Body of pancreas (tissue), 4 donors: ENCODE measurements around the gene FERMT3. TPM values are rescaled to one million over a fixed set of nuclear protein-coding genes. Genes with fewer than 3 reads are reported as not detected.

Experiments used
- ATAC-seq: fragments of 150-250 bp; one replicate; pipeline ENCODE4 v1.9.1; 2016
- DNase-seq, 4 donors: peaks; one replicate each; pipeline ENCODE4 v3.0.0-alpha.2; 2019
- H3K27ac ChIP-seq, 4 donors: fragments of 200-600 bp; sonication (generic); 1 replicate in 3 of 4; 2 replicates in 1 of 4; pipeline versions ENCODE4 v1.5.1 to v1.6.1; 2016 to 2019; ENCODE audit warnings: mild to moderate bottlenecking in 1 of 4, mixed read lengths in 1 of 4, moderate library complexity in 1 of 4
- H3K27me3 ChIP-seq, 2 donors: fragments of 200-600 bp; sonication (generic); one replicate each; pipeline ENCODE4 v1.6.0; 2016; ENCODE audit warnings: mild to moderate bottlenecking in 1 of 2
- H3K36me3 ChIP-seq, 2 donors: fragments of 200-600 bp; sonication (generic); replicated peaks in 1 of 2; 2 replicates each; pipeline ENCODE4 v1.5.1; 2016; ENCODE audit warnings: low read depth in 2 of 2; ENCODE audit not compliant: insufficient read depth in 1 of 2
- H3K4me1 ChIP-seq: fragments of 200-600 bp; sonication (generic); one replicate; pipeline ENCODE4 v1.6.0; 2016
- H3K4me3 ChIP-seq, 2 donors: fragments of 200-600 bp; sonication (generic); 1 replicate in 1 of 2; 2 replicates in 1 of 2; pipeline ENCODE4 v1.5.1; 2016 to 2019
- H3K9me3 ChIP-seq, 3 donors: fragments of 200-600 bp; sonication (generic); 1 replicate in 2 of 3; 2 replicates in 1 of 3; pipeline ENCODE4 v1.5.1; 2016
- CTCF ChIP-seq, 7 experiments: fragments of 450-650 bp in 4 of 7; fragments of 200-600 bp in 3 of 7; sonication (generic) in 3 of 7; IDR thresholded peaks; one replicate each; pipeline ENCODE4 v1.5.1; 2016 to 2019; ENCODE audit warnings: antibody characterized with exemption in 7 of 7
- POLR2A ChIP-seq, 3 donors: fragments of 450-650 bp; IDR thresholded peaks; one replicate each; pipeline ENCODE4 v1.6.1; 2016; ENCODE audit warnings: antibody characterized with exemption in 3 of 3, mild to moderate bottlenecking in 2 of 3
- WGBS, 2 donors: methylation state at CpG; one replicate each; pipeline ENCODE4 v1.1.5; 2017; 5-methylcytosine and 5-hydroxymethylcytosine counted together
- intact Hi-C: fragments of 100-400 bp; cut with DNase I; formaldehyde crosslinking; loops from one replicate; pipeline ENCODE4 v1.15.1; 2023
- total RNA-seq, 2 donors: library from RNA; depleted of rRNA; stranded (reverse); fragments of >200 nt; gene quantifications; one replicate each; pipeline ENCODE4 v1.1.0, GENCODE V29; 2016

The FERMT3 gene
- total RNA-seq, 2 donors from 2014 or later = 8.6 to 9.1 TPM

DNA sequence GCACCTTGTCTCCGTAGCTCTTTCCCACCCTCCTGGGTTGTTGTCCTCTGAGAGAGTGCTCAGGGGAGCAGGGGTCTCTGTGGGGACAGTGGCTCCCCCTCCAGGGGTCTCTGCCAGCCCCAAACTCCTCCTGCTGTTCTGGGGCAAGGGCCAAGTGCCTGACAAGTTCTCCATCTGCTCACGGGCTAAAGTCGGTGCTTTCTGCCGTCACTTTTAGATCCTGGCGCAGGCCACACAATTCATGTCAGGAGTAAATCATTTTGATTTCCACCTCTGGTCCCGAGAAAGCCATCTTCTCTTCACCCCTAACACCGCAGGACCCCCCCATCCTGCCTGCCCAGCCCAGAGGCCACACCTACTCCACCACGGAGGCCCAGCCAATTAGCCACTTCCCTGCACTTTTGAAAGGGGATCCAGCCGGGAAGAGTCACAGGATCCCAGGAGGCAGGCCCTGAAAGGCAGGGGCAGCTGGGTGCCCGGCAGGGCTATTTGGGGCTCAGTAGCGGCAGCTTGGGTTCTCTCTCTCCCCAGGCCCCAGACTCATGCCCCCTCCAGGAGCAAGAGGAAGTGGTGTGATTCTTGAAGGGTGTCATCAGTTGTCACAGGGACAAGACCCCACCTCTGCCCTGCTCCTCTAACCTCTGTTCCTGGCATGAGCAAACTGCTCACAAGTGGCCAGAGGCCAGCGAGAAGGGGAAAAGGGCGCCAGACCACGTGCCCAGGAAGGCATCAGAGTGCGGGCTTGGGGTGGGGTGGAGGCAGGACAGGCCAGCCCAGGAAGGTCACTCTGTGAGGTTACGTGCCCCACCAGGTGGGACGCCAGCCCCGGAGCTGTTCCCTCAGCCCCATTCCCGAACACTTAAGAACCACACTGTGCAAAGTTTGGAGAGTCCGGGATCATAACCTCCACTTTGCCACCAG, 41.9 kb upstream of the FERMT3 start:
- 21 to 26% methylated on average over 11 to 20 of the region's 20 CpGs for WGBS, 2 donors
- intact Hi-C loops = no loop called here
- Histone ChIP-seq H3K4me3 (peak overlapping the region; percentile 76 to 81), H3K36me3 (no peaks in the 10 kb centered on the region), H3K9me3 (no peaks in the 10 kb centered on the region), H3K27me3 (no peaks in the 10 kb centered on the region), H3K27ac (peak overlapping the region; percentile 75 to 99 (median 96)), H3K4me1 (peaks cover 25% of the 10 kb centered on the region)
- TF ChIP-seq CTCF (IDR thresholded peaks at IDR 0.05) (no peak), POLR2A (IDR thresholded peaks at IDR 0.05) (no peak)
- DNase-seq (peak; percentile 35 to 61 (median 52)), ATAC-seq (no peak)

GRCh38 chr11:64165481-64165841, 41.1 kb upstream of the FERMT3 start:
- ATAC-seq (peak; percentile 10), DNase-seq (peak in 3 of 4 donors; percentile 32 to 47 (median 43))
- Histone ChIP-seq H3K9me3 (no peaks in the 10 kb centered on the region), H3K27ac (peak overlapping the region; percentile 75 to 99 (median 96)), H3K4me3 (peak overlapping the region; percentile 76 to 81), H3K4me1 (peaks cover 25% of the 10 kb centered on the region), H3K36me3 (no peaks in the 10 kb centered on the region), H3K27me3 (no peaks in the 10 kb centered on the region)
- WGBS, 2 donors = 0 to 1% methylated on average over 4 to 30 of the region's 32 CpGs
- TF ChIP-seq POLR2A (IDR thresholded peaks at IDR 0.05) = no peak
- no peak for TF ChIP-seq CTCF (IDR thresholded peaks at IDR 0.05)
- intact Hi-C loops = no loop called here

- 1% methylated on average over 84 of the region's 92 CpGs; no CpG with 5 or more reads in 1 of the 2 donors for WGBS, 2 donors
- no peak for TF ChIP-seq CTCF (IDR thresholded peaks at IDR 0.05)
- peak; percentile 59 to 67 (median 67) for TF ChIP-seq POLR2A (IDR thresholded peaks at IDR 0.05)
- Histone ChIP-seq H3K27me3 (no peaks in the 10 kb centered on the region), H3K36me3 (no peaks in the 10 kb centered on the region), H3K4me3 (peak within 1 kb of the TSS; percentile 76 to 81), H3K27ac (peak within 1 kb of the TSS; percentile 75 to 99 (median 96)), H3K4me1 (peaks cover 25% of the 10 kb centered on the region), H3K9me3 (no peaks in the 10 kb centered on the region)
- intact Hi-C loops = no loop called here
- peak; percentile 93 for ATAC-seq
- DNase-seq = peak; percentile 92 to 96 (median 94)
These were observed 40.5 kb upstream of the FERMT3 start, which contains the start of gene MACROD1 for GRCh38 chr11:64165842-64166635. Gene MACROD1 (minus strand): TSS chr11:64166113. CDS start chr11:64165994, 119 bp downstream.

GRCh38 chr11:64170419-64170818, 36.1 kb upstream of the FERMT3 start:
- intact Hi-C loops = no loop called here
- H3K4me1 ChIP-seq = peaks cover 9% of the 10 kb centered on the region
- no peaks in the 10 kb centered on the region for H3K27me3 ChIP-seq
- no peak overlapping the region for H3K4me3 ChIP-seq
- no peaks in the 10 kb centered on the region for H3K9me3 ChIP-seq
- no peak overlapping the region for H3K27ac ChIP-seq
- ATAC-seq (no peak), DNase-seq (no peak)
- TF ChIP-seq CTCF (IDR thresholded peaks at IDR 0.05) (no peak), POLR2A (IDR thresholded peaks at IDR 0.05) (no peak)
- no peaks in the 10 kb centered on the region for H3K36me3 ChIP-seq
- WGBS, 2 donors = 89 to 90% methylated on average over 4 of the region's 4 CpGs
